HG03571 (cell line): ENCODE results near the gene LRP6.

ENCODE experiments used
- ATAC-seq: cut with Tn5 transposase; IDR thresholded peaks from one replicate; pipeline ENCODE4 v1.9.1; 2021; ENCODE audit not compliant: unreplicated experiment

Gene LRP6

DNA sequence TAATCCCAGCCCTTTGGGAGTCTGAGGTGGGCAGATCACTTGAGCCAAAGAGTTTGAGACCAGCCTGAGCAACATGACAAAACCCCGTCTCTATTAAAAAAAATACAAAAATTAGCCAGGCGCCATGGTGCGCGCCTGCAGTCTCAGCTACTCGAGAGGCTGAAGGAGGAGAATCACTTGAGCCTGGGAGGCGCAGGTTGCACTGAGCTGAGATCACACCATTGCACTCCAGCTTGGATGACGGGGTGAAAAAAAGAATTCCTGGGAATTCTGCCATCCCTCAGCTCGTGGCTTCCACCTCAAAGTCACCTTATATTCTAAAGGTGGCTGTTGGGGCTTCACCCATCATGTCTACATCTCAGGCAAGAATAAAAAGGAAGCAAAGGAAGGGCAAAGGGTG, 183.2 kb downstream of the LRP6 start:
- no peak for ATAC-seq

DNA sequence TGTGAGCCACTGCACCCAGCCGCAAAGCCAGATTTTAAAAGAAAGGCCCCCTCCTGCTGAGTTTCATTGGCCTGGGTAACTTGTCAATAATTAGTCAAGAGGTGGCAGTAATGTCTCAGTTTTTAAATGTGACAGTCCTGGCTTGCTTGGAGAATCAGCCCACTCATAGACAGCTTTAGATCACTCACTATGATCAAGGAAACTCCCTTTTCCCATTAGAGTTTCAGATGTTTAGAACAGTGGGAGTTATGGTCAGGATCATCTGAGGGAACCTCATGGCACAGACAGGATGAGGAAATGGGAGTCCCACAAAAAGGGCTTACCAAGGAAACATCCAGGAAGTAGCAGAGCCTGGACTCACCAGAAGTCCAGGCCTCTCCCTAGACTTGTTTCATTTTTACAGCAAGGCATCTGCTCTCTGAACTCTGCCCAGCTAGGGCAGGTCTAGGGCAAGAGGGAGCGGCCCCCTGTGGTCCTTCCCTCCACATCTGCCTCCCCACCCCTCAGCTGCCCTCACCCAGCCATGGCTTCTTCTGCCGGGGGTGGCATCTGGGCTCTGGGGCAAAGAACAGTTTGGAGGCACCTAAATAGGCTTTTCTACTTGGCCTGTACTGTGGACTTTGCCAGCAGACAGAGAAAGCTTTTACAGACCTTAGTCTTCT, 184.9 kb downstream of the LRP6 start:
- no peak for ATAC-seq

DNA sequence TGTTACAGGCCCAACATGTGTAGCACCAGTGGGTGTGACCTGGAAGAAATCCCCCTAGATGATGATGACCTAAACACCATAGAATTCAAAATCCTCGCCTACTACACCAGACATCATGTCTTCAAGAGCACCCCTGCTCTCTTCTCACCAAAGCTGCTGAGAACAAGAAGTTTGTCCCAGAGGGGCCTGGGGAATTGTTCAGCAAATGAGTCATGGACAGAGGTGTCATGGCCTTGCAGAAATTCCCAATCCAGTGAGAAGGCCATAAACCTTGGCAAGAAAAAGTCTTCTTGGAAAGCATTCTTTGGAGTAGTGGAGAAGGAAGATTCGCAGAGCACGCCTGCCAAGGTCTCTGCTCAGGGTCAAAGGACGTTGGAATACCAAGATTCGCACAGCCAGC, 187.6 kb downstream of the LRP6 start:
- no peak for ATAC-seq

DNA sequence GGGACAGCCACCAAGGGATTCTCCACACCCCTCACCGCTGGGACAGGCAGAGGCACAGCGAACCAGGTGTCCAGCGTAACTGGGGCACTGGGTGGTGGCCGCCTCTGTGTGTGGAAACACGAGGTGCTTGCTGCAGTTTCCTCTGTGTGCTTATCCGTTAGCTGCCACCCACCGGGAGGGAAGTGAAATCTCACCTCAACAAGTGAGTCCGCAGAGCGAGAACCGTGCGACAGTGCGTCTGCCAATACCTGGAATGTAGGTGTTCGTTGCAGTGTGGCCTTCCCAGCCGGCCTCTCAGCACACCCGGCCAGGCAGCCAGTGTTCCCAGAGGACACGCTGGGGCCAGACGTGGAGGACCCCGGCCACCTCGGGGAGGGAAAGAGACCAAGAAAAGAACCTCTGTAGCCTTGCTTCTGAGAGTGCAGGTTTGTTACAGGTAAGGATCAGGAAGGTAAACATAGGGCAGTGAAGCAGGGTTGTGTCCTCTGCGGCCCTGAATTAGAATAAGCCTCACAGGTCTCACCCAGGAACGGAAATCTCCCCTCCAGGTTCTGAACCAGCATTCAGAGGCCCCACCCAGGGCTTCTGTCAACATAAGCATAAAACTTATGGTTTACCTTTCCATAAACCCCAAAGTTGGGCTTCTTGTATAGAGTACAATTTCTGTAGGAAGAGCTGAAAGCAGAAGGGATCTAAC, 194.6 kb downstream of the LRP6 start:
- no peak for ATAC-seq

DNA sequence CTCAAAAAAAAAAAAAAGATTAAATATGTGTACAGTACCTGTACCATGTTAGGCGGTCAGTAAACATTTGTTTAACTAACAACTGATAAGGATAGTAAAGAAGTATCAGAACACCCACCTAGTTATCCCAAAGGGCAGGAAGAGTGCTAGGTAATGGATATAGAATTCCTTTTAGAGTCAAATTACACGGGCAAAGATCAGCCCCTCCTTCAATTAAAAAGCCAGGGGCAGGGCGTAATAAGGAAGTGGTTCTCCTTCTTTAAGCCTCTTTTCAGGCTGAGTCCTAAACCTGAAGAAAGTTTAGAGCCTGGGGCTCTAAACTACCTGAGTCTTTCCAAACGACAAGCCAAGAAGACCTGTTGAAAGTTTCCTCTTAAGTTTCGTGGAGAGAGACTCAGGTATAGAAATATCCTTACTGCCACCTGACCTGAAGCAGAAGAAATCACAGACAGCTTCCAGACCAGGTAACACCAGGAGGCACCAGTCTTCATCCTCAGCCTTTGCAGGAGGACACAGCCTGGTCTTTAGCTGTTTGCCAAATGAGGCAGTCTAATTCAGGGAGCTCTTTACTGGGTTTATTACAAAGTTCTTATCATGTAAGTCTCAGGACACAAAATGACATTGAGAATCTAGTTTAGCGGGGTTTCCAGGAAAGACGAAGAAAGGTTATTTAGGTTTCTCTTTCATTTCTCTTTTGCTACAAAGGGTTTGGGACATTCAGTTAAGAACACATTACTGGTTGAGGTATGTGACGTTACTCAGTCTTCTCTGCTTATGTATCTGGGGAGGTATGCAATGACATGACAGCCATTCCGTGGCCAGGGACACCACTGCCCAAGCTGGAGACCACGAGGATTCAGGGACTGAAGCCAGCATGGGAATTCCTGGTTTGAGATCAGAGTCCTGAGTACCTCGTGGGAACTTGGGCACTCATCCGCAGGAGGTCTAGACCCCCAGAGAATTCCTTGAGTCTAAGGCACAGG, 195.9 kb downstream of the LRP6 start, which contains the start of gene BCL2L14:
TSS of gene BCL2L14 (plus strand) at position 266 of the 983 bp plus-strand sequence. CDS start 8,367 bp downstream, outside the sequence.
- no peak for ATAC-seq

DNA sequence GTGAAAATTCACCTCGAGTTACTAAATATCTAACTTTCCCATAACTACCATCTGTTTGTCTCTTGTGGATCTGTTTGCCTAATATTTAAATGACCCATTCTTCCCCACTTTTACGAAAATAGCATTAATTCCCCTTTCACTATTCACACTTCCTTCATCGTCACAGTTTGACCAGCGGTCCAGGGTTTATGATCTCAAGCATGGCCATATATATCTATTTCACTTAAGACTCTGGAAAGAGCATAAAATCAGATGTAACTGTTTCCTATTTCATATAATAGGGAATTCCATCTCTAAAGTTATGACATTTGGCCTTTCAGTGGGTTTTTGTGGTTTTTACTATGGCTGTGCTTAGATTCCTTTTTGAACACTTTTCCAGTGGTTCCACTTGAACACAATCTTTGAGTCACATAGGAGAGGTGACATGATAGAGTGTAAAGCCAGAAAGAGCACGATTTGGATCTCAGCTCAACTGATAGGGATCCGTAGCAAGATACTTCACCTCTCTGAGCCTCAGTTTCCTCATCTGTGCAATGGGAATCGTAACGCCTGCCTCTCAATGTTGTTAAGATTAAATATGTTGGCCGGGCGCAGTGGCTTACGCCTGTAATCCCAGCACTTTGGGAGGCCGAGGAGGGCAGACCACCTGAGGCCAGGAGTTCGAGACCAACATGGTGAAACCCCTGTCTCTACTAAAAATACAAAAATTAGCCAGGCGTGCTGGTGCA, 196.9 kb downstream of the LRP6 start:
- no peak for ATAC-seq

DNA sequence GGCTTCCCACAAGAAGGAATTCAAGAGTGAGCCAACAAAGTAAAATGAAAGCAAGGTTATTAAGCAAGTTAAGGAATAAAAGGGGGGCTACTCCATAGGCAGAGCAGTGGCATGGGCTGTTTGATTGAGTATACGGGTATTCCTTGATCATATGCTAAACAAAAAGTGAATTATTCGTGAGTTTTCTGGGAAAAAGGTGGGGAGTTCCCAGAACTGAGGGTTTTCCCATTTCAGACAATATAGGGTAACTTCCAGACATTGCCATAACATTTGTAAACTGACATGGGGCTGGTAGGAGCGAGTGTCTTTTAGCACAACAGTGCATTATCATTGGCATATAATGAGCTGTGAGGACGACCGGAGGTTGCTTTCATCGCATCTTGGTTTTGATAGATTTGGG, 198.1 kb downstream of the LRP6 start:
- no peak for ATAC-seq
